Osteoblast (primary cell): ENCODE results near the gene SLC43A2. TPM values are rescaled to one million over a fixed set of nuclear protein-coding genes. Genes with fewer than 3 reads are reported as not detected.
A peak's percentile ranks its signal among the peaks of the same experiment; 100 is the strongest.

Experiments used
- DNase-seq: peaks from one replicate; pipeline ENCODE4 v3.0.0; 2011; ENCODE audit warnings: low spot score, mixed read lengths; ENCODE audit not compliant: insufficient read length; ENCODE audit errors: missing footprints
- H2AFZ ChIP-seq: 2 replicates; pipeline ENCODE4 v1.6.0; 2011; ENCODE audit warnings: mild to moderate bottlenecking, low read length
- H3K27ac ChIP-seq: 2 replicates; pipeline ENCODE4 v1.5.1; 2011; ENCODE audit warnings: mild to moderate bottlenecking, low read depth, low read length, moderate library complexity
- H3K27me3 ChIP-seq: 2 replicates; pipeline ENCODE4 v1.6.0; 2012; ENCODE audit warnings: mild to moderate bottlenecking, control low read depth, inconsistent platforms, low read length, moderate library complexity; ENCODE audit not compliant: insufficient read depth
- H3K36me3 ChIP-seq: 2 replicates; pipeline ENCODE4 v1.5.1; 2011; ENCODE audit warnings: mild to moderate bottlenecking, low read length, control low read depth, moderate library complexity; ENCODE audit not compliant: insufficient read depth
- H3K4me1 ChIP-seq: 2 replicates; pipeline ENCODE4 v1.5.1; 2011; ENCODE audit warnings: mild to moderate bottlenecking, low read length, control low read depth, moderate library complexity; ENCODE audit not compliant: insufficient read depth
- H3K4me2 ChIP-seq: 2 replicates; pipeline ENCODE4 v1.6.0; 2011; ENCODE audit warnings: mild to moderate bottlenecking, low read length; ENCODE audit not compliant: insufficient read depth
- H3K4me3 ChIP-seq: fragments of 200-600 bp; sonication (generic); 3 replicates; pipeline ENCODE4 v1.5.1; 2012; ENCODE audit warnings: mild to moderate bottlenecking, low read length, inconsistent platforms; ENCODE audit not compliant: insufficient read depth
- H3K79me2 ChIP-seq: 2 replicates; pipeline ENCODE4 v1.6.0; 2012; ENCODE audit warnings: mild to moderate bottlenecking, low read length, control low read depth, inconsistent platforms; ENCODE audit not compliant: insufficient read depth
- H3K9me3 ChIP-seq: 2 replicates; pipeline ENCODE4 v1.5.1; 2011; ENCODE audit warnings: low read depth, low read length, control low read depth
- H4K20me1 ChIP-seq: 2 replicates; pipeline ENCODE4 v1.6.0; 2012; ENCODE audit warnings: mild to moderate bottlenecking, low read length, control low read depth; ENCODE audit not compliant: insufficient read depth
- total RNA-seq: library from RNA; depleted of rRNA; stranded (reverse); fragments of >200 nt; gene quantifications from 2 replicates; pipeline ENCODE4 v1.2.3, GENCODE V29; 2012
- TF ChIP-seq, protein P1 (sequence below): IDR thresholded peaks from 2 replicates; pipeline ENCODE4 v1.5.1; 2011; ENCODE audit warnings: mild to moderate bottlenecking, low read depth, low read length, moderate library complexity; ENCODE audit errors: extremely low read depth

The SLC43A2 gene
- total RNA-seq, 1 donor, result 5.4 TPM

DNA sequence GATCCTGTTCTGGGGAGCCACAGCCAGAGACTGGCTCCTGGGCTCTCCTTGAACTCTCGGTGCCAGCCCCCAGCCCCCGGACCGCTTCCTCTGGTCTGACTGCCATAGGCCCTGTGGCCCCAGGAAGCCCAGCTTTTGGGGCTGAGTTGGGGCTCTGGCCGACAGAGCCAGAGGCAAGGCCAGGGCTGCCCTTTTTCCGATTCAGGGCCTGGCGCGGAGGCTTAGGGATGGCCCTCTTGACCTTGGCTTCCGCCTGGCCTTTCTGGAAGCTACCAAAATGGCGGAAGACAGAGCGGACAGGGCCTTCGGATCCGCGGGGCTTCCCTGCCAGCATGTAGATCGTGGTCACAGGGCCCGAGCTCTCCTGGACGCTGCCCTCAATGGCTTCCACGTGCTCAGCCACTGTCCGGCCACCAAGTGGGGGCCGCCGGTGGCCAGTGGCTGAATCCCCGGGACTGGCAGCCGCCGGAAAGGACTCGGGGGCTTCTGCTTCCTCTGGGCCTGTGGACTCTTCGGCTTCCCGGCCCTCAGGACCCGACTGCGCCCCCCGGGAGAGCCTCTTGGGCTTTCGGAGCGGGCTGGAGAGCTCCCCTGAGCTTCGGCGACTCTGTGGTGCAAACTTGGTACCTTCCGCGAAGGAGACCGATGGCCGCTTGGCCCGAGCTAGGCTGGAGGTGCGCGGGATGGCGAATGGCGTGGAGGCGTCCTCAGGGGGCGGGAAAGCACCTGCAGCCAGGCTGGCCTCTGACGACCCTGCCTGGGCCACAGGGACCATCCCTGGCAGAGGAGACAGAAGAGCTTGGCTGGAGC lies 6.4 kb upstream of the SLC43A2 start:
- H3K27ac ChIP-seq, result no peak overlapping the region
- H3K9me3 ChIP-seq, result no peaks in the 10 kb centered on the region
- TF ChIP-seq, protein P1, sequence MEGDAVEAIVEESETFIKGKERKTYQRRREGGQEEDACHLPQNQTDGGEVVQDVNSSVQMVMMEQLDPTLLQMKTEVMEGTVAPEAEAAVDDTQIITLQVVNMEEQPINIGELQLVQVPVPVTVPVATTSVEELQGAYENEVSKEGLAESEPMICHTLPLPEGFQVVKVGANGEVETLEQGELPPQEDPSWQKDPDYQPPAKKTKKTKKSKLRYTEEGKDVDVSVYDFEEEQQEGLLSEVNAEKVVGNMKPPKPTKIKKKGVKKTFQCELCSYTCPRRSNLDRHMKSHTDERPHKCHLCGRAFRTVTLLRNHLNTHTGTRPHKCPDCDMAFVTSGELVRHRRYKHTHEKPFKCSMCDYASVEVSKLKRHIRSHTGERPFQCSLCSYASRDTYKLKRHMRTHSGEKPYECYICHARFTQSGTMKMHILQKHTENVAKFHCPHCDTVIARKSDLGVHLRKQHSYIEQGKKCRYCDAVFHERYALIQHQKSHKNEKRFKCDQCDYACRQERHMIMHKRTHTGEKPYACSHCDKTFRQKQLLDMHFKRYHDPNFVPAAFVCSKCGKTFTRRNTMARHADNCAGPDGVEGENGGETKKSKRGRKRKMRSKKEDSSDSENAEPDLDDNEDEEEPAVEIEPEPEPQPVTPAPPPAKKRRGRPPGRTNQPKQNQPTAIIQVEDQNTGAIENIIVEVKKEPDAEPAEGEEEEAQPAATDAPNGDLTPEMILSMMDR, result no peak
- peaks cover 1% of the 10 kb centered on the region for H3K4me1 ChIP-seq
- DNase-seq, result peak; percentile 61
- no peak overlapping the region for H2AFZ ChIP-seq
- no peak overlapping the region for H3K4me2 ChIP-seq
- H4K20me1 ChIP-seq, result no peaks in the 10 kb centered on the region
- H3K4me3 ChIP-seq, result no peak overlapping the region
- H3K27me3 ChIP-seq, result no peaks in the 10 kb centered on the region
- H3K79me2 ChIP-seq, result no peaks in the 10 kb centered on the region
- no peaks in the 10 kb centered on the region for H3K36me3 ChIP-seq

DNA sequence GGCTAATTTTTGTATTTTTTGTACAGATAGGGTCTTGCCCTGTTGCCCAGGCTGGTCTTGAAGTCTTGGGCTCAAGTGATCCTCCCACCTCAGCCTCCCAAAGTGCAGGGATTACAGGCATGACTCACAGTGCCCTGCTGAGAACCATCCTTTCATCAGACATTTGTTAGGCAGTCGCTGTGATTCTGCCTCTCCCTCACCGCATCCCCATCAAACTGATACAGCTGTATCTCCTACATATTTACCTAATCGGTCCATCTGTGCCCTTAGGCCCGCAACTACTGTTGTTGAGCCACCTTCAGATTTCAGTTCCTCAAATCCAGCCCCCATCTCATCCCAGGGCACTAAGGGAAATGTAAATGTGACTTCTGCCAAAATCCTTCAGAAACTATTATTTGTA lies 2.0 kb upstream of the SLC43A2 start:
- peaks cover 19% of the 10 kb centered on the region for H3K4me1 ChIP-seq
- peak; percentile 45 for DNase-seq
- no peaks in the 10 kb centered on the region for H3K9me3 ChIP-seq
- H3K79me2 ChIP-seq, result peaks cover 3% of the 10 kb centered on the region
- H3K36me3 ChIP-seq, result no peaks in the 10 kb centered on the region
- no peak overlapping the region for H3K27ac ChIP-seq
- H3K4me3 ChIP-seq, result no peak overlapping the region
- H3K4me2 ChIP-seq, result no peak overlapping the region
- TF ChIP-seq, protein P1, result no peak
- H2AFZ ChIP-seq, result no peak overlapping the region
- no peaks in the 10 kb centered on the region for H3K27me3 ChIP-seq
- peaks cover 13% of the 10 kb centered on the region for H4K20me1 ChIP-seq

DNA sequence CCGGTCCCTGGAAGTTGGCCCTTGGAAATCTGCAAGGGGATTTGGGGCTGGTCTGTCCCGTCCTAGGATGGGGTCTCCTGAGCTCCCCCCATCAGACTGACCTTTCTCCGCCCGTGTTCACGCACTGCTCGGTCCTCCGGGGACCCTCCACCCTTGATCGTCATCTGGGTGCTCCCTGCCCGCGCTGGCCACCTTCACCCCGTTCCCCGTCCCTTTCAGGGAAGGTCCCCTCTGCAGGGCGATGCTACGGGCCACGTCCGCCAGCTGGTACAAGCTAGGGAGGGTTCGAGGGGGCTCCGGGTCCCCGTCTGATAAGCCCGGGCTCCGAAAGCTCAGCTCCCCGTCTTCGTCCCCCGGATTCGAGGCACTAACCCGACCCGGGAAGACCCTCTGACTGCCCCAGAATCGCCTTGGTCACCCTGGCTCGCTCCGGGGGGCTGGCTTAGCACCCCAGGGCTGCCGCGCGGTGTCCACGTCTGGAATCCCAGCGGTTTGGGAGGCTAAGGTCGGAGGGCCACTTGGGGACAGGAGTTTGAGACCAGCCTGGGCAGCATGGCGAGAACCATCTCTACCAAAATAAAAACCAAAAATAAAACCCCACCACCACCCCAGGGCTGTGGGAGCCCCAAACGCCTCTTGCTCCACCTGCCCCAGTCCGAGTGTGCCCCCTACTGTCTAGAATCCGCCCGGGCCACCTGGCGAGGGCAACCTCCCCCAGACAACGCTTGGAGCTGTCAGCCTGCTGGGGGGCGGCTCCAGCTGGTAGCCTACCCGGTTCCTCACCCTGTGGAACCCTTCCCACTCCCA lies 1.1 kb upstream of the SLC43A2 start:
- Histone ChIP-seq H4K20me1 (peaks cover 22% of the 10 kb centered on the region), H2AFZ (peak overlapping the region; percentile 74), H3K27me3 (no peaks in the 10 kb centered on the region), H3K9me3 (no peaks in the 10 kb centered on the region), H3K4me3 (peak overlapping the region; percentile 96), H3K27ac (no peak overlapping the region), H3K4me1 (peaks cover 19% of the 10 kb centered on the region), H3K4me2 (peak overlapping the region; percentile 98), H3K36me3 (peaks cover 5% of the 10 kb centered on the region), H3K79me2 (peaks cover 3% of the 10 kb centered on the region)
- DNase-seq, result peak; percentile 83
- TF ChIP-seq, protein P1, result peak; percentile 60
